H1 (cell line): ENCODE measurements around the gene ARMH3. TPM values are rescaled to one million over a fixed set of nuclear protein-coding genes. Genes with fewer than 3 reads are reported as not detected.

ENCODE experiments used
- CTCF ChIA-PET: fragments of 300-600 bp; sonication (Branson Sonifier 250); formaldehyde crosslinking; loops from one replicate; lab custom pipeline; 2021; ENCODE audit not compliant: partially characterized antibody; lab: Charles Lee
- POLR2A ChIA-PET: fragments of 300-600 bp; sonication (Branson Sonifier 250); formaldehyde crosslinking; loops from one replicate; lab custom pipeline; 2021; ENCODE audit warnings: inconsistent platforms; ENCODE audit not compliant: partially characterized antibody; lab: Charles Lee
- DNase-seq, 2 experiments: peaks; one replicate each; pipeline versions ENCODE4 v3.0.0 to v3.0.0-alpha.2; 2010 to 2022; ENCODE audit warnings: low spot score in 2 of 2, low read depth in 1 of 2, mixed read lengths in 1 of 2
- FAIRE-seq: peaks from 2 replicates; lab custom pipeline; 2011; peaks lifted over from hg19 to GRCh38; lab: Jason Lieb, UNC
- H2AFZ ChIP-seq: 2 replicates; pipeline ENCODE4 v1.8.1; 2012; ENCODE audit warnings: low read length, inconsistent platforms
- H2AK5ac ChIP-seq: 2 replicates; pipeline ENCODE4 v1.6.1; 2013; ENCODE audit warnings: low read depth, low read length
- H2BK120ac ChIP-seq: replicated peaks from 2 replicates; pipeline ENCODE3; 2013; ENCODE audit warnings: low read depth, low read length, inconsistent platforms
- H2BK12ac ChIP-seq: 2 replicates; pipeline ENCODE4 v1.6.1; 2013; ENCODE audit warnings: low read depth, low read length
- H2BK15ac ChIP-seq: 2 replicates; pipeline ENCODE4 v1.6.1; 2013; ENCODE audit warnings: low read length
- H2BK20ac ChIP-seq: 2 replicates; pipeline ENCODE4 v1.6.1; 2013; ENCODE audit warnings: low read length
- H2BK5ac ChIP-seq: 2 replicates; pipeline ENCODE4 v1.6.1; 2013; ENCODE audit warnings: low read depth, low read length
- H3K14ac ChIP-seq: 2 replicates; pipeline ENCODE4 v1.6.1; 2013; ENCODE audit warnings: inconsistent platforms; ENCODE audit not compliant: insufficient read length
- H3K18ac ChIP-seq: 2 replicates; pipeline ENCODE4 v1.6.1; 2013; ENCODE audit warnings: low read length; ENCODE audit errors: extremely low read depth
- H3K23ac ChIP-seq: 2 replicates; pipeline ENCODE4 v1.6.1; 2013; ENCODE audit warnings: inconsistent platforms; ENCODE audit not compliant: insufficient read length
- H3K23me2 ChIP-seq: 2 replicates; pipeline ENCODE4 v1.6.1; 2013; ENCODE audit warnings: low read depth, low read length
- H3K27ac ChIP-seq: 2 replicates; pipeline ENCODE4 v1.6.1; 2011; ENCODE audit warnings: low read depth, low read length, inconsistent platforms
- H3K27me3 ChIP-seq, 4 experiments: replicated peaks in 1 of 4; 1 replicate in 1 of 4; 2 replicates in 3 of 4; pipeline versions ENCODE4 v1.6.1 to v1.8.1; 2011 to 2013; ENCODE audit warnings: low read length in 3 of 4, mild to moderate bottlenecking in 3 of 4, inconsistent platforms in 2 of 4, mixed read lengths in 2 of 4, moderate library complexity in 1 of 4; ENCODE audit not compliant: control insufficient read depth in 3 of 4, insufficient read depth in 3 of 4; ENCODE audit errors: extremely low read depth in 1 of 4
- H3K36me3 ChIP-seq, 4 experiments: 2 replicates each; pipeline versions ENCODE4 v1.6.1 to v1.8.1; 2011 to 2013; ENCODE audit warnings: mild to moderate bottlenecking in 4 of 4, low read length in 3 of 4, moderate library complexity in 2 of 4, control low read depth in 1 of 4, inconsistent platforms in 1 of 4; ENCODE audit not compliant: insufficient read depth in 4 of 4, control insufficient read depth in 2 of 4
- H3K4ac ChIP-seq: replicated peaks from 2 replicates; pipeline ENCODE3; 2013; ENCODE audit warnings: low read length, low read depth, mixed read lengths, inconsistent platforms; ENCODE audit not compliant: insufficient read length
- H3K4me1 ChIP-seq, 4 experiments: replicated peaks in 1 of 4; 1 replicate in 1 of 4; 2 replicates in 3 of 4; pipeline versions ENCODE4 v1.6.1 to v1.8.1; 2011 to 2013; ENCODE audit warnings: low read length in 3 of 4, inconsistent platforms in 2 of 4, mixed read lengths in 1 of 4; ENCODE audit not compliant: insufficient read depth in 4 of 4, control insufficient read depth in 3 of 4
- H3K4me2 ChIP-seq, 2 experiments: 2 replicates each; pipeline versions ENCODE4 v1.6.1 to v1.8.1; 2011 to 2013; ENCODE audit warnings: low read depth in 2 of 2, low read length in 2 of 2, control low read depth in 1 of 2, inconsistent platforms in 1 of 2, mild to moderate bottlenecking in 1 of 2; ENCODE audit not compliant: insufficient read depth in 1 of 2
- H3K4me3 ChIP-seq, 4 experiments: fragments of 200-600, 300-600 bp in 1 of 4; sonication (generic), shearing (Covaris generic), sonication (Bioruptor Twin) in 1 of 4; 2 replicates each; pipeline versions ENCODE4 v1.5.1 to v1.8.1; 2011 to 2016; ENCODE audit warnings: low read length in 4 of 4, low read depth in 3 of 4, control low read depth in 2 of 4, inconsistent platforms in 2 of 4, mild to moderate bottlenecking in 2 of 4, mixed read lengths in 1 of 4, moderate library complexity in 1 of 4; ENCODE audit not compliant: insufficient read depth in 2 of 4; ENCODE audit errors: extremely low read depth in 1 of 4
- H3K56ac ChIP-seq: replicated peaks from 2 replicates; pipeline ENCODE3; 2013; ENCODE audit warnings: low read depth, mild to moderate bottlenecking, mixed read lengths, low read length, inconsistent platforms; ENCODE audit not compliant: insufficient read length
- H3K79me1 ChIP-seq: 2 replicates; pipeline ENCODE4 v1.6.1; 2013; ENCODE audit warnings: low read depth, low read length, control low read depth
- H3K79me2 ChIP-seq, 2 experiments: 2 replicates each; pipeline versions ENCODE4 v1.6.1 to v1.8.1; 2012 to 2013; ENCODE audit warnings: low read length in 2 of 2, mild to moderate bottlenecking in 2 of 2, inconsistent platforms in 1 of 2; ENCODE audit not compliant: insufficient read depth in 2 of 2, control insufficient read depth in 1 of 2
- H3K9ac ChIP-seq, 4 experiments: replicated peaks in 1 of 4; 1 replicate in 1 of 4; 2 replicates in 3 of 4; pipeline versions ENCODE4 v1.6.1 to v1.8.1; 2011 to 2013; ENCODE audit warnings: low read depth in 3 of 4, low read length in 3 of 4, control low read depth in 2 of 4, mild to moderate bottlenecking in 2 of 4, moderate library complexity in 2 of 4, inconsistent platforms in 1 of 4; ENCODE audit errors: extremely low read depth in 1 of 4
- H3K9me3 ChIP-seq, 2 experiments: 2 replicates each; pipeline versions ENCODE4 v1.6.1 to v1.8.1; 2012 to 2013; ENCODE audit warnings: mild to moderate bottlenecking in 2 of 2, moderate library complexity in 2 of 2, control low read depth in 1 of 2, inconsistent platforms in 1 of 2, low read depth in 1 of 2, low read length in 1 of 2, mixed read lengths in 1 of 2; ENCODE audit not compliant: insufficient read depth in 2 of 2
- H4K20me1 ChIP-seq, 2 experiments: replicated peaks in 1 of 2; 2 replicates each; pipeline versions ENCODE3 to v1.8.1; 2011 to 2013; ENCODE audit warnings: inconsistent platforms in 2 of 2, low read length in 2 of 2, mild to moderate bottlenecking in 1 of 2; ENCODE audit not compliant: insufficient read depth in 2 of 2, control insufficient read depth in 1 of 2
- H4K5ac ChIP-seq: 2 replicates; pipeline ENCODE4 v1.6.1; 2013; ENCODE audit warnings: low read length, low read depth, mixed read lengths, inconsistent platforms; ENCODE audit not compliant: insufficient read length
- H4K8ac ChIP-seq: 2 replicates; pipeline ENCODE4 v1.8.0; 2013; ENCODE audit warnings: mild to moderate bottlenecking, moderate library complexity, low read length, inconsistent platforms; ENCODE audit not compliant: insufficient read depth; ENCODE audit errors: extremely low read depth
- H4K91ac ChIP-seq: replicated peaks from 2 replicates; pipeline ENCODE3; 2013; ENCODE audit warnings: low read length, mixed read lengths, inconsistent platforms; ENCODE audit not compliant: insufficient read length
- BACH1 ChIP-seq: IDR thresholded peaks from 2 replicates; pipeline ENCODE4 v1.6.1; 2012; ENCODE audit warnings: low read length, improper control_type of control experiment
- FOSL1 ChIP-seq: IDR thresholded peaks from 2 replicates; pipeline ENCODE4 v1.6.1; 2011; ENCODE audit warnings: mild to moderate bottlenecking, low read depth, low read length, moderate library complexity; ENCODE audit not compliant: insufficient read depth
- JUND ChIP-seq: IDR thresholded peaks from 2 replicates; pipeline ENCODE4 v1.6.1; 2011; ENCODE audit warnings: mild to moderate bottlenecking, improper control_type of control experiment, low read length
- RAD21 ChIP-seq, 2 experiments: IDR thresholded peaks in 1 of 2; conservative IDR thresholded peaks in 1 of 2; 2 replicates each; pipeline ENCODE4 v1.6.1; 2011; ENCODE audit warnings: low read depth in 2 of 2, low read length in 2 of 2, improper control_type of control experiment in 1 of 2, inconsistent platforms in 1 of 2, mild to moderate bottlenecking in 1 of 2, moderate library complexity in 1 of 2
- SIN3A ChIP-seq, 2 experiments: IDR thresholded peaks in 1 of 2; conservative IDR thresholded peaks in 1 of 2; 2 replicates each; pipeline ENCODE4 v1.6.1; 2011 to 2012; ENCODE audit warnings: low read length in 2 of 2, improper control_type of control experiment in 1 of 2, low read depth in 1 of 2, mild to moderate bottlenecking in 1 of 2
- TEAD4 ChIP-seq: IDR thresholded peaks from 2 replicates; pipeline ENCODE4 v1.6.1; 2012; ENCODE audit warnings: low read depth, low read length, inconsistent platforms, mixed read lengths
- WGBS, 2 experiments: shearing (Covaris generic) in 1 of 2; methylation state at CpG; one replicate each; pipeline versions ENCODE4 v1.1.6 to v1.1.7; 2013 to 2015; ENCODE audit warnings: low lambda C conversion rate in 2 of 2, mixed read lengths in 2 of 2, inconsistent platforms in 1 of 2, low coverage in 1 of 2, missing lambda C conversion rate in 1 of 2; ENCODE audit not compliant: insufficient replicate concordance in 2 of 2, insufficient coverage in 1 of 2, insufficient read length in 1 of 2; ENCODE audit errors: extremely low coverage in 1 of 2, missing lambda C conversion rate in 1 of 2; 5-methylcytosine and 5-hydroxymethylcytosine counted together
- polyA plus RNA-seq, 7 experiments: library from polyadenylated mRNA; depleted of rRNA in 3 of 7; stranded (reverse) in 5 of 7; unstranded in 2 of 7; fragments of >200 nt in 5 of 7; fragments of 200-250 nt in 2 of 7; gene quantifications; 1 replicate in 5 of 7; 2 replicates in 1 of 7; 4 replicates in 1 of 7; pipeline versions ENCODE4 v1.2.1 to v1.2.3, GENCODE V29; 2011 to 2013; ENCODE audit warnings: missing spikeins in 2 of 7, mixed read lengths in 2 of 7
- total RNA-seq: library from RNA; stranded (reverse); fragmentation: NEBNext Ultra II Directional; extraction: Animal tissue kit (Norgen Biotek cat#: 25700); gene quantifications from 2 replicates; pipeline ENCODE4 v1.2.1, GENCODE V29; 2021
- TF ChIP-seq, protein P1 (sequence below), 3 experiments: IDR thresholded peaks; 1 replicate in 2 of 3; 2 replicates in 1 of 3; pipeline versions ENCODE4 v1.5.1 to v1.6.1; 2011; ENCODE audit warnings: low read length in 3 of 3, mild to moderate bottlenecking in 3 of 3, inconsistent platforms in 2 of 3, low read depth in 1 of 3, moderate library complexity in 1 of 3; ENCODE audit not compliant: insufficient read depth in 1 of 3; ENCODE audit errors: control extremely low read depth in 1 of 3

The ARMH3 gene
- total and polyA plus RNA-seq, 2 of the 8 experiments (the other 6 are each of a cell fraction or from before 2014, with no cell fraction given) = 11.6 to 18.3 TPM

GRCh38 chr10:102009801-102010425 is 46.1 kb downstream of the ARMH3 start:
- no peaks in the 10 kb centered on the region for H3K23me2 ChIP-seq
- no peak overlapping the region for H3K18ac ChIP-seq
- H3K9me3 ChIP-seq = no peaks in the 10 kb centered on the region
- no peak overlapping the region for H2AFZ ChIP-seq
- no peak overlapping the region for H3K56ac ChIP-seq
- H3K4me2 ChIP-seq = no peak overlapping the region
- H2BK12ac ChIP-seq = no peak overlapping the region
- H3K14ac ChIP-seq = no peak overlapping the region
- no peak overlapping the region for H3K4me3 ChIP-seq
- DNase-seq (peak in 1 of 2 experiments; percentile 17), FAIRE-seq (peak; percentile 99)
- H3K79me2 ChIP-seq = no peaks in the 10 kb centered on the region
- H3K79me1 ChIP-seq = no peaks in the 10 kb centered on the region
- peaks cover 0 to 11% (median 6%) of the 10 kb centered on the region in 4 experiments; a peak in 4 of 8 replicates for H3K36me3 ChIP-seq
- peaks cover 0 to 5% (median 2%) of the 10 kb centered on the region in 4 experiments; a peak in 3 of 7 replicates for H3K4me1 ChIP-seq
- H2BK15ac ChIP-seq = no peak overlapping the region
- H2BK5ac ChIP-seq = no peak overlapping the region
- H4K5ac ChIP-seq = no peak overlapping the region
- no peak overlapping the region for H2BK120ac ChIP-seq
- H4K20me1 ChIP-seq = no peaks in the 10 kb centered on the region
- H2BK20ac ChIP-seq = no peak overlapping the region
- ChIA-PET CTCF (interaction anchor here (0.6 to 7.9 kb wide), 79 partner anchors 8 to 328 kb away, joined by 3 to 210 read pairs (median 4); partner anchors contain the start of genes ARMH3, KCNIP2 and OGA), POLR2A (interaction anchor here (0.7 to 2.0 kb wide), 7 partner anchors 46 to 235 kb away, joined by 3 to 12 read pairs (median 4); partner anchors contain the start of gene ARMH3)
- H3K4ac ChIP-seq = no peak overlapping the region
- no peak overlapping the region for H3K9ac ChIP-seq
- no peak overlapping the region for H4K91ac ChIP-seq
- 93% methylated on average over 1 of the region's 1 CpG; no CpG with 5 or more reads in 1 of the 2 experiments for WGBS, 2 experiments
- H4K8ac ChIP-seq = no peak overlapping the region
- no peaks in the 10 kb centered on the region for H3K27me3 ChIP-seq
- no peak overlapping the region for H3K27ac ChIP-seq
- H3K23ac ChIP-seq = no peak overlapping the region
- TF ChIP-seq FOSL1 (no peak), JUND (peak; percentile 53), RAD21 (IDR thresholded peaks at IDR 0.05 in 1 of 2, conservative IDR thresholded peaks at IDR 0.05 in 1 of 2; ENCODE audit: low read depth in 2 of 2, low read length in 2 of 2) (peak; percentile 99), SIN3A (conservative IDR thresholded peaks at IDR 0.05 in 1 of 2, IDR thresholded peaks at IDR 0.05 in 1 of 2; ENCODE audit: low read depth in 1 of 2, low read length in 2 of 2) (peak in 1 of 2 experiments; percentile 54; a peak in 1 of 4 replicates), BACH1 (no peak), TEAD4 (peak; percentile 85)
- TF ChIP-seq, protein P1, sequence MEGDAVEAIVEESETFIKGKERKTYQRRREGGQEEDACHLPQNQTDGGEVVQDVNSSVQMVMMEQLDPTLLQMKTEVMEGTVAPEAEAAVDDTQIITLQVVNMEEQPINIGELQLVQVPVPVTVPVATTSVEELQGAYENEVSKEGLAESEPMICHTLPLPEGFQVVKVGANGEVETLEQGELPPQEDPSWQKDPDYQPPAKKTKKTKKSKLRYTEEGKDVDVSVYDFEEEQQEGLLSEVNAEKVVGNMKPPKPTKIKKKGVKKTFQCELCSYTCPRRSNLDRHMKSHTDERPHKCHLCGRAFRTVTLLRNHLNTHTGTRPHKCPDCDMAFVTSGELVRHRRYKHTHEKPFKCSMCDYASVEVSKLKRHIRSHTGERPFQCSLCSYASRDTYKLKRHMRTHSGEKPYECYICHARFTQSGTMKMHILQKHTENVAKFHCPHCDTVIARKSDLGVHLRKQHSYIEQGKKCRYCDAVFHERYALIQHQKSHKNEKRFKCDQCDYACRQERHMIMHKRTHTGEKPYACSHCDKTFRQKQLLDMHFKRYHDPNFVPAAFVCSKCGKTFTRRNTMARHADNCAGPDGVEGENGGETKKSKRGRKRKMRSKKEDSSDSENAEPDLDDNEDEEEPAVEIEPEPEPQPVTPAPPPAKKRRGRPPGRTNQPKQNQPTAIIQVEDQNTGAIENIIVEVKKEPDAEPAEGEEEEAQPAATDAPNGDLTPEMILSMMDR (IDR thresholded peaks at IDR 0.05; ENCODE audit: control extremely low read depth in 1 of 3, insufficient read depth in 1 of 3, low read depth in 1 of 3, low read length in 3 of 3) = peak in 2 of 3 experiments; percentile 95 to 99; a peak in 3 of 4 replicates
- no peak overlapping the region for H2AK5ac ChIP-seq
